Thyroid gland (tissue), 4 donors: Measurements from ENCODE around the gene ARMS2. TPM values are rescaled to one million over a fixed set of nuclear protein-coding genes. Genes with fewer than 3 reads are reported as not detected.

Experiments used
- DNase-seq, 2 donors: peaks; one replicate each; pipeline ENCODE4 v3.0.0-alpha.2; 2019
- H3K27ac ChIP-seq, 3 donors: fragments of 200-600 bp; sonication (generic); 1 replicate in 2 of 3; 2 replicates in 1 of 3; pipeline ENCODE4 v1.5.1; 2016 to 2019; ENCODE audit warnings: mild to moderate bottlenecking in 1 of 3, moderate library complexity in 1 of 3
- H3K27me3 ChIP-seq: fragments of 200-600 bp; sonication (generic); one replicate; pipeline ENCODE4 v1.5.1; 2019
- H3K36me3 ChIP-seq, 2 donors: fragments of 200-600 bp; sonication (generic); one replicate each; pipeline ENCODE4 v1.5.1; 2016 to 2019
- H3K4me1 ChIP-seq, 2 donors: fragments of 200-600 bp; sonication (generic); one replicate each; pipeline ENCODE4 v1.5.1; 2017 to 2019
- H3K4me3 ChIP-seq, 3 donors: fragments of 200-600 bp; sonication (generic); replicated peaks in 1 of 3; 1 replicate in 2 of 3; 2 replicates in 1 of 3; pipeline ENCODE4 v1.5.1; 2016; ENCODE audit warnings: mild to moderate bottlenecking in 1 of 3
- H3K9me3 ChIP-seq: fragments of 200-600 bp; sonication (generic); one replicate; pipeline ENCODE4 v1.5.1; 2017
- POLR2A ChIP-seq, 2 donors: fragments of 450-650 bp; IDR thresholded peaks; one replicate each; pipeline ENCODE4 v1.6.1; 2017; ENCODE audit warnings: antibody characterized with exemption in 2 of 2, mild to moderate bottlenecking in 2 of 2, moderate library complexity in 1 of 2
- WGBS, 2 donors: methylation state at CpG; one replicate each; pipeline ENCODE4 v1.1.5; 2017; 5-methylcytosine and 5-hydroxymethylcytosine counted together
- intact Hi-C: fragments of 100-400 bp; cut with DNase I; formaldehyde crosslinking; loops from one replicate; pipeline ENCODE4 v1.15.1; 2023
- total RNA-seq, 4 donors: library from RNA; depleted of rRNA; stranded (reverse); fragments of >200 nt; gene quantifications; one replicate each; pipeline ENCODE4 v1.2.3, GENCODE V29; 2016
- TF ChIP-seq, protein P1 (sequence below), 6 experiments: fragments of 200-600 bp in 3 of 6; fragments of 450-650 bp in 3 of 6; sonication (generic) in 3 of 6; IDR thresholded peaks; one replicate each; pipeline ENCODE4 v1.5.1; 2016 to 2019; ENCODE audit warnings: antibody characterized with exemption in 6 of 6, mild to moderate bottlenecking in 2 of 6, inconsistent platforms in 1 of 6, moderate library complexity in 1 of 6

The ARMS2 gene
- total RNA-seq, 4 donors from 2014 or later, result not detected

GRCh38 chr10:122474131-122474818 lies 19.8 kb downstream of the ARMS2 start:
- H3K36me3 ChIP-seq, result no peaks in the 10 kb centered on the region
- H3K4me1 ChIP-seq, result peaks cover 3 to 24% of the 10 kb centered on the region in 2 donors
- no peak for DNase-seq
- no peaks in the 10 kb centered on the region for H3K27me3 ChIP-seq
- H3K27ac ChIP-seq, result peak overlapping the region in 2 of 3 donors; percentile 38 to 61
- WGBS, 2 donors, result 73 to 75% methylated on average over 15 of the region's 15 CpGs
- intact Hi-C loops, result no loop called here
- H3K4me3 ChIP-seq, result no peak overlapping the region
- H3K9me3 ChIP-seq, result no peaks in the 10 kb centered on the region
- TF ChIP-seq, protein P1, sequence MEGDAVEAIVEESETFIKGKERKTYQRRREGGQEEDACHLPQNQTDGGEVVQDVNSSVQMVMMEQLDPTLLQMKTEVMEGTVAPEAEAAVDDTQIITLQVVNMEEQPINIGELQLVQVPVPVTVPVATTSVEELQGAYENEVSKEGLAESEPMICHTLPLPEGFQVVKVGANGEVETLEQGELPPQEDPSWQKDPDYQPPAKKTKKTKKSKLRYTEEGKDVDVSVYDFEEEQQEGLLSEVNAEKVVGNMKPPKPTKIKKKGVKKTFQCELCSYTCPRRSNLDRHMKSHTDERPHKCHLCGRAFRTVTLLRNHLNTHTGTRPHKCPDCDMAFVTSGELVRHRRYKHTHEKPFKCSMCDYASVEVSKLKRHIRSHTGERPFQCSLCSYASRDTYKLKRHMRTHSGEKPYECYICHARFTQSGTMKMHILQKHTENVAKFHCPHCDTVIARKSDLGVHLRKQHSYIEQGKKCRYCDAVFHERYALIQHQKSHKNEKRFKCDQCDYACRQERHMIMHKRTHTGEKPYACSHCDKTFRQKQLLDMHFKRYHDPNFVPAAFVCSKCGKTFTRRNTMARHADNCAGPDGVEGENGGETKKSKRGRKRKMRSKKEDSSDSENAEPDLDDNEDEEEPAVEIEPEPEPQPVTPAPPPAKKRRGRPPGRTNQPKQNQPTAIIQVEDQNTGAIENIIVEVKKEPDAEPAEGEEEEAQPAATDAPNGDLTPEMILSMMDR (IDR thresholded peaks at IDR 0.05), result no peak
- TF ChIP-seq POLR2A (IDR thresholded peaks at IDR 0.05), result no peak

GRCh38 chr10:122475100-122475499 lies 20.6 kb downstream of the ARMS2 start:
- WGBS, 2 donors, result 61 to 69% methylated on average over 12 of the region's 12 CpGs
- Histone ChIP-seq H3K27me3 (no peaks in the 10 kb centered on the region), H3K36me3 (no peaks in the 10 kb centered on the region), H3K4me1 (peaks cover 3 to 18% of the 10 kb centered on the region in 2 donors), H3K27ac (peak overlapping the region in 1 of 3 donors; percentile 38), H3K4me3 (no peak overlapping the region), H3K9me3 (no peaks in the 10 kb centered on the region)
- peak in 1 of 2 donors; percentile 14 for DNase-seq
- no peak for TF ChIP-seq POLR2A (IDR thresholded peaks at IDR 0.05)
- TF ChIP-seq, protein P1 (IDR thresholded peaks at IDR 0.05), result no peak
- intact Hi-C loops, result no loop called here

DNA sequence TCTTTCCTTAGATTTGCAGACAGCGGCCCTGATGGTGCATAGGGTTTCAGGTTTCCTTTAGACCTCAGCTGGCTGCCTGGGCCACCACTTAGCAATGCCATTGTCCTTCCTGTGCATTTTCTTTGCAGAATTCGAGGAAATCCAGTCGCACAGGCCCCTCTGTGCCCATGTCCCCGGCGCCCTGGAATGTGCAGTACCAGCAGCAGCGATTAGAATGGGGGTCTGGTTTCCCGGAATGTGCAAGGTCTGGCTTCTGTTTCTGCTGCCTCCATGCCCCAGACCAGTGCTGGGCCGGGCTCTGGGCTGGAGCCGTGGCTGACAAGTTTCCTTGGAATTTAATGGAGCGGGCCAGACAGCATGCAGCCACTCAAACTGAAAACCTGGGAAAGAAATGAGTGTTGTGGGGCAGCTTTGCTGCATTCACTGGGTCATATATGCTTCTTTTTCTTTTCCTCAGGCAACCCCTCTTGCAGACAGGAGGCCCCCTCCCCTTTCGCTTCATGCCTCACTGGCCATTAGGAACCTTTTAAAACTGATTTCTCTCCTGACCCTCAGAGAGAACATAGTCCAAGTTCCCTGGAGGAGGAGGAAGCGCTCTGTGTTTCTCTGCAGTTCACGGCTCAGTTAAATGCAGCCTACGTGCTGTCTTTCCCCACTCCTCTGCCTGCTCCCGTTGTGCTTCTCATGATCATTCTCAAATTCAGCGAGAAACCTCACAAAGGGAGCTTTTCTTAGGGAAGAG lies 21.3 kb downstream of the ARMS2 start:
- no peaks in the 10 kb centered on the region for H3K9me3 ChIP-seq
- intact Hi-C loops, result no loop called here
- no peak overlapping the region for H3K27ac ChIP-seq
- no peak overlapping the region for H3K4me3 ChIP-seq
- DNase-seq, result no peak
- H3K27me3 ChIP-seq, result no peaks in the 10 kb centered on the region
- TF ChIP-seq POLR2A (IDR thresholded peaks at IDR 0.05), result no peak
- TF ChIP-seq, protein P1 (IDR thresholded peaks at IDR 0.05), result no peak
- no peaks in the 10 kb centered on the region for H3K36me3 ChIP-seq
- WGBS, 2 donors, result 75 to 77% methylated on average over 14 to 16 of the region's 16 CpGs
- peaks cover 3 to 18% of the 10 kb centered on the region in 2 donors for H3K4me1 ChIP-seq

- no peaks in the 10 kb centered on the region for H3K36me3 ChIP-seq
- TF ChIP-seq, protein P1 (IDR thresholded peaks at IDR 0.05), result no peak
- no peak for TF ChIP-seq POLR2A (IDR thresholded peaks at IDR 0.05)
- no peaks in the 10 kb centered on the region for H3K9me3 ChIP-seq
- no peak overlapping the region for H3K4me3 ChIP-seq
- peaks cover 3 to 18% of the 10 kb centered on the region in 2 donors for H3K4me1 ChIP-seq
- WGBS, 2 donors, result 72 to 76% methylated on average over 5 to 6 of the region's 6 CpGs
- H3K27ac ChIP-seq, result no peak overlapping the region
- intact Hi-C loops, result no loop called here
- no peak for DNase-seq
- no peaks in the 10 kb centered on the region for H3K27me3 ChIP-seq
Observed at GRCh38 chr10:122476333-122476695, 21.9 kb downstream of the ARMS2 start.

GRCh38 chr10:122477436-122477835 lies 23.0 kb downstream of the ARMS2 start:
- intact Hi-C loops, result no loop called here
- Histone ChIP-seq H3K36me3 (no peaks in the 10 kb centered on the region), H3K4me3 (no peak overlapping the region), H3K27ac (no peak overlapping the region), H3K27me3 (no peaks in the 10 kb centered on the region), H3K9me3 (no peaks in the 10 kb centered on the region), H3K4me1 (peaks cover 3 to 18% of the 10 kb centered on the region in 2 donors)
- no peak for DNase-seq
- 92 to 100% methylated on average over 5 of the region's 5 CpGs for WGBS, 2 donors
- TF ChIP-seq, protein P1 (IDR thresholded peaks at IDR 0.05), result no peak
- TF ChIP-seq POLR2A (IDR thresholded peaks at IDR 0.05), result no peak
